GM23338 (cell line): ENCODE data around the gene AJUBA.

Experiments used
- CREB1 ChIP-seq: fragments of 250-450 bp; sonication (Bioruptor Pico); IDR thresholded peaks from 2 replicates; pipeline ENCODE4 v1.5.0; 2020; ENCODE audit warnings: low read depth, mild to moderate bottlenecking, moderate library complexity
- EZH2 ChIP-seq: fragments of 200-600 bp; sonication (generic); IDR thresholded peaks from one replicate; pipeline ENCODE4 v1.8.0; 2017; ENCODE audit warnings: antibody characterized with exemption, mild to moderate bottlenecking, low read depth; ENCODE audit not compliant: unreplicated experiment
- EZH2phosphoT487 ChIP-seq: fragments of 200-600 bp; sonication (generic); IDR thresholded peaks from one replicate; pipeline ENCODE4 v1.8.1; 2018; ENCODE audit warnings: antibody characterized with exemption; ENCODE audit not compliant: unreplicated experiment
- JUNB ChIP-seq: IDR thresholded peaks from one replicate; pipeline ENCODE4 v1.6.1; 2016; ENCODE audit warnings: antibody characterized with exemption; ENCODE audit not compliant: unreplicated experiment
- NANOG ChIP-seq: IDR thresholded peaks from 2 replicates; pipeline ENCODE4 v1.6.1; 2016; ENCODE audit warnings: antibody characterized with exemption, borderline replicate concordance
- POLR2AphosphoS5 ChIP-seq: IDR thresholded peaks from 2 replicates; pipeline ENCODE4 v1.6.1; 2016; ENCODE audit warnings: antibody characterized with exemption, low read depth
- STAT1 ChIP-seq: IDR thresholded peaks from one replicate; pipeline ENCODE4 v1.6.1; 2016; ENCODE audit warnings: antibody characterized with exemption; ENCODE audit not compliant: unreplicated experiment
- ZNF114 ChIP-seq: fragments of 250-450 bp; sonication (Bioruptor Pico); IDR thresholded peaks from 2 replicates; pipeline ENCODE4 v1.5.0; 2020; ENCODE audit warnings: mild to moderate bottlenecking, moderate library complexity
- ZNF331 ChIP-seq: fragments of 250-450 bp; sonication (Bioruptor Pico); IDR thresholded peaks from 2 replicates; pipeline ENCODE4 v1.5.0; 2020; ENCODE audit warnings: low read depth, mild to moderate bottlenecking, moderate library complexity
- TF ChIP-seq, protein P1 (sequence below), 2 experiments: fragments of 200-600 bp in 1 of 2; sonication (generic) in 1 of 2; conservative IDR thresholded peaks; 2 replicates each; pipeline versions ENCODE4 v1.5.1 to v1.6.1; 2016 to 2017; ENCODE audit warnings: antibody characterized with exemption in 2 of 2, low read depth in 2 of 2, mild to moderate bottlenecking in 2 of 2, moderate library complexity in 1 of 2
- TF ChIP-seq, protein P2 (sequence below): IDR thresholded peaks from 2 replicates; pipeline ENCODE4 v1.6.1; 2016; ENCODE audit warnings: antibody characterized with exemption
- TF ChIP-seq, protein P3 (sequence below): IDR thresholded peaks from one replicate; pipeline ENCODE4 v1.6.1; 2018; ENCODE audit warnings: antibody characterized with exemption; ENCODE audit not compliant: unreplicated experiment
- TF ChIP-seq, protein P4 (sequence below): fragments of 250-450 bp; sonication (Bioruptor Pico); IDR thresholded peaks from 2 replicates; pipeline ENCODE4 v1.5.0; 2020; ENCODE audit warnings: mild to moderate bottlenecking, moderate library complexity

DNA sequence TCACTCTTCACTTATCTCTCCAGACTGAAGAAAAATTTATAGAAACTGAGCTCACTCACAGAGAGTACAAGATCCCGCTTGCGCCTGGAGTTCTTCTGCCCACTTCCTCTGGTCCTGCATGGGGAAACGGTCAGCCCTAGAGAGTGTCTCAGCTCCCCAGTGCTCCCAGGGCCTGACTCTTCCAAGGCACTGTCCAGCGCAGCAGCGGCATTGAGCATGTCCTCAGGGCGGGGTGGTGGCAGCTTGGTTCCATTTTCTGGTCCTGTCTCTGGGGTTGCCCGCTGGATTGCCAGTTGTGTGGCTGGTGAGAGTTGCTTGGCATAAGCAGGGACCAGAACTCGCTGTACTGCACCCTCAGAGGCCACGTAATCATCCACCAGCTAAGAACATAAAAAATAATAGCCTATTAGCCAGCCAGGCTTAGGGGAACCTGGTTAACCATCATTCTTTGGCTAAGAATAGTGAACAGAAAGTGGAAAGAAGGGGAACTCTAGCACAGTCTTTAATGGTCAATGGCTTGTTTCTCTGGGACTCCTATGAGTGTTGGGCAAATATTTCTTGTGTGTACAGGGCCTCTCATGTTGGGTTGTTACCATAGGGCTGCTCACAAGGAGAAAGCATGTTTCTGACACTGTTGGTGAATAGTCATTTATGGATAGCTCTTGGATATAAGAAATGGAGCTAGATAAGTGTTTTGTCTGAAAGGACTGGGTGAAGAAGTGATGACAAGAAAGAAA lies 13.7 kb upstream of the AJUBA start:
- TF ChIP-seq EZH2 (no peak), POLR2AphosphoS5 (no peak), JUNB (no peak), EZH2phosphoT487 (no peak), CREB1 (CRISPR knock-in tag) (no peak), NANOG (no peak), STAT1 (no peak), ZNF331 (no peak), ZNF114 (no peak)
- TF ChIP-seq, protein P1, sequence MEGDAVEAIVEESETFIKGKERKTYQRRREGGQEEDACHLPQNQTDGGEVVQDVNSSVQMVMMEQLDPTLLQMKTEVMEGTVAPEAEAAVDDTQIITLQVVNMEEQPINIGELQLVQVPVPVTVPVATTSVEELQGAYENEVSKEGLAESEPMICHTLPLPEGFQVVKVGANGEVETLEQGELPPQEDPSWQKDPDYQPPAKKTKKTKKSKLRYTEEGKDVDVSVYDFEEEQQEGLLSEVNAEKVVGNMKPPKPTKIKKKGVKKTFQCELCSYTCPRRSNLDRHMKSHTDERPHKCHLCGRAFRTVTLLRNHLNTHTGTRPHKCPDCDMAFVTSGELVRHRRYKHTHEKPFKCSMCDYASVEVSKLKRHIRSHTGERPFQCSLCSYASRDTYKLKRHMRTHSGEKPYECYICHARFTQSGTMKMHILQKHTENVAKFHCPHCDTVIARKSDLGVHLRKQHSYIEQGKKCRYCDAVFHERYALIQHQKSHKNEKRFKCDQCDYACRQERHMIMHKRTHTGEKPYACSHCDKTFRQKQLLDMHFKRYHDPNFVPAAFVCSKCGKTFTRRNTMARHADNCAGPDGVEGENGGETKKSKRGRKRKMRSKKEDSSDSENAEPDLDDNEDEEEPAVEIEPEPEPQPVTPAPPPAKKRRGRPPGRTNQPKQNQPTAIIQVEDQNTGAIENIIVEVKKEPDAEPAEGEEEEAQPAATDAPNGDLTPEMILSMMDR (conservative IDR thresholded peaks at IDR 0.05; ENCODE audit: low read depth in 2 of 2): no peak
- TF ChIP-seq, protein P2, sequence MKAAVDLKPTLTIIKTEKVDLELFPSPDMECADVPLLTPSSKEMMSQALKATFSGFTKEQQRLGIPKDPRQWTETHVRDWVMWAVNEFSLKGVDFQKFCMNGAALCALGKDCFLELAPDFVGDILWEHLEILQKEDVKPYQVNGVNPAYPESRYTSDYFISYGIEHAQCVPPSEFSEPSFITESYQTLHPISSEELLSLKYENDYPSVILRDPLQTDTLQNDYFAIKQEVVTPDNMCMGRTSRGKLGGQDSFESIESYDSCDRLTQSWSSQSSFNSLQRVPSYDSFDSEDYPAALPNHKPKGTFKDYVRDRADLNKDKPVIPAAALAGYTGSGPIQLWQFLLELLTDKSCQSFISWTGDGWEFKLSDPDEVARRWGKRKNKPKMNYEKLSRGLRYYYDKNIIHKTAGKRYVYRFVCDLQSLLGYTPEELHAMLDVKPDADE: no peak
- TF ChIP-seq, protein P3, sequence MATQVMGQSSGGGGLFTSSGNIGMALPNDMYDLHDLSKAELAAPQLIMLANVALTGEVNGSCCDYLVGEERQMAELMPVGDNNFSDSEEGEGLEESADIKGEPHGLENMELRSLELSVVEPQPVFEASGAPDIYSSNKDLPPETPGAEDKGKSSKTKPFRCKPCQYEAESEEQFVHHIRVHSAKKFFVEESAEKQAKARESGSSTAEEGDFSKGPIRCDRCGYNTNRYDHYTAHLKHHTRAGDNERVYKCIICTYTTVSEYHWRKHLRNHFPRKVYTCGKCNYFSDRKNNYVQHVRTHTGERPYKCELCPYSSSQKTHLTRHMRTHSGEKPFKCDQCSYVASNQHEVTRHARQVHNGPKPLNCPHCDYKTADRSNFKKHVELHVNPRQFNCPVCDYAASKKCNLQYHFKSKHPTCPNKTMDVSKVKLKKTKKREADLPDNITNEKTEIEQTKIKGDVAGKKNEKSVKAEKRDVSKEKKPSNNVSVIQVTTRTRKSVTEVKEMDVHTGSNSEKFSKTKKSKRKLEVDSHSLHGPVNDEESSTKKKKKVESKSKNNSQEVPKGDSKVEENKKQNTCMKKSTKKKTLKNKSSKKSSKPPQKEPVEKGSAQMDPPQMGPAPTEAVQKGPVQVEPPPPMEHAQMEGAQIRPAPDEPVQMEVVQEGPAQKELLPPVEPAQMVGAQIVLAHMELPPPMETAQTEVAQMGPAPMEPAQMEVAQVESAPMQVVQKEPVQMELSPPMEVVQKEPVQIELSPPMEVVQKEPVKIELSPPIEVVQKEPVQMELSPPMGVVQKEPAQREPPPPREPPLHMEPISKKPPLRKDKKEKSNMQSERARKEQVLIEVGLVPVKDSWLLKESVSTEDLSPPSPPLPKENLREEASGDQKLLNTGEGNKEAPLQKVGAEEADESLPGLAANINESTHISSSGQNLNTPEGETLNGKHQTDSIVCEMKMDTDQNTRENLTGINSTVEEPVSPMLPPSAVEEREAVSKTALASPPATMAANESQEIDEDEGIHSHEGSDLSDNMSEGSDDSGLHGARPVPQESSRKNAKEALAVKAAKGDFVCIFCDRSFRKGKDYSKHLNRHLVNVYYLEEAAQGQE: no peak
- TF ChIP-seq, protein P4, sequence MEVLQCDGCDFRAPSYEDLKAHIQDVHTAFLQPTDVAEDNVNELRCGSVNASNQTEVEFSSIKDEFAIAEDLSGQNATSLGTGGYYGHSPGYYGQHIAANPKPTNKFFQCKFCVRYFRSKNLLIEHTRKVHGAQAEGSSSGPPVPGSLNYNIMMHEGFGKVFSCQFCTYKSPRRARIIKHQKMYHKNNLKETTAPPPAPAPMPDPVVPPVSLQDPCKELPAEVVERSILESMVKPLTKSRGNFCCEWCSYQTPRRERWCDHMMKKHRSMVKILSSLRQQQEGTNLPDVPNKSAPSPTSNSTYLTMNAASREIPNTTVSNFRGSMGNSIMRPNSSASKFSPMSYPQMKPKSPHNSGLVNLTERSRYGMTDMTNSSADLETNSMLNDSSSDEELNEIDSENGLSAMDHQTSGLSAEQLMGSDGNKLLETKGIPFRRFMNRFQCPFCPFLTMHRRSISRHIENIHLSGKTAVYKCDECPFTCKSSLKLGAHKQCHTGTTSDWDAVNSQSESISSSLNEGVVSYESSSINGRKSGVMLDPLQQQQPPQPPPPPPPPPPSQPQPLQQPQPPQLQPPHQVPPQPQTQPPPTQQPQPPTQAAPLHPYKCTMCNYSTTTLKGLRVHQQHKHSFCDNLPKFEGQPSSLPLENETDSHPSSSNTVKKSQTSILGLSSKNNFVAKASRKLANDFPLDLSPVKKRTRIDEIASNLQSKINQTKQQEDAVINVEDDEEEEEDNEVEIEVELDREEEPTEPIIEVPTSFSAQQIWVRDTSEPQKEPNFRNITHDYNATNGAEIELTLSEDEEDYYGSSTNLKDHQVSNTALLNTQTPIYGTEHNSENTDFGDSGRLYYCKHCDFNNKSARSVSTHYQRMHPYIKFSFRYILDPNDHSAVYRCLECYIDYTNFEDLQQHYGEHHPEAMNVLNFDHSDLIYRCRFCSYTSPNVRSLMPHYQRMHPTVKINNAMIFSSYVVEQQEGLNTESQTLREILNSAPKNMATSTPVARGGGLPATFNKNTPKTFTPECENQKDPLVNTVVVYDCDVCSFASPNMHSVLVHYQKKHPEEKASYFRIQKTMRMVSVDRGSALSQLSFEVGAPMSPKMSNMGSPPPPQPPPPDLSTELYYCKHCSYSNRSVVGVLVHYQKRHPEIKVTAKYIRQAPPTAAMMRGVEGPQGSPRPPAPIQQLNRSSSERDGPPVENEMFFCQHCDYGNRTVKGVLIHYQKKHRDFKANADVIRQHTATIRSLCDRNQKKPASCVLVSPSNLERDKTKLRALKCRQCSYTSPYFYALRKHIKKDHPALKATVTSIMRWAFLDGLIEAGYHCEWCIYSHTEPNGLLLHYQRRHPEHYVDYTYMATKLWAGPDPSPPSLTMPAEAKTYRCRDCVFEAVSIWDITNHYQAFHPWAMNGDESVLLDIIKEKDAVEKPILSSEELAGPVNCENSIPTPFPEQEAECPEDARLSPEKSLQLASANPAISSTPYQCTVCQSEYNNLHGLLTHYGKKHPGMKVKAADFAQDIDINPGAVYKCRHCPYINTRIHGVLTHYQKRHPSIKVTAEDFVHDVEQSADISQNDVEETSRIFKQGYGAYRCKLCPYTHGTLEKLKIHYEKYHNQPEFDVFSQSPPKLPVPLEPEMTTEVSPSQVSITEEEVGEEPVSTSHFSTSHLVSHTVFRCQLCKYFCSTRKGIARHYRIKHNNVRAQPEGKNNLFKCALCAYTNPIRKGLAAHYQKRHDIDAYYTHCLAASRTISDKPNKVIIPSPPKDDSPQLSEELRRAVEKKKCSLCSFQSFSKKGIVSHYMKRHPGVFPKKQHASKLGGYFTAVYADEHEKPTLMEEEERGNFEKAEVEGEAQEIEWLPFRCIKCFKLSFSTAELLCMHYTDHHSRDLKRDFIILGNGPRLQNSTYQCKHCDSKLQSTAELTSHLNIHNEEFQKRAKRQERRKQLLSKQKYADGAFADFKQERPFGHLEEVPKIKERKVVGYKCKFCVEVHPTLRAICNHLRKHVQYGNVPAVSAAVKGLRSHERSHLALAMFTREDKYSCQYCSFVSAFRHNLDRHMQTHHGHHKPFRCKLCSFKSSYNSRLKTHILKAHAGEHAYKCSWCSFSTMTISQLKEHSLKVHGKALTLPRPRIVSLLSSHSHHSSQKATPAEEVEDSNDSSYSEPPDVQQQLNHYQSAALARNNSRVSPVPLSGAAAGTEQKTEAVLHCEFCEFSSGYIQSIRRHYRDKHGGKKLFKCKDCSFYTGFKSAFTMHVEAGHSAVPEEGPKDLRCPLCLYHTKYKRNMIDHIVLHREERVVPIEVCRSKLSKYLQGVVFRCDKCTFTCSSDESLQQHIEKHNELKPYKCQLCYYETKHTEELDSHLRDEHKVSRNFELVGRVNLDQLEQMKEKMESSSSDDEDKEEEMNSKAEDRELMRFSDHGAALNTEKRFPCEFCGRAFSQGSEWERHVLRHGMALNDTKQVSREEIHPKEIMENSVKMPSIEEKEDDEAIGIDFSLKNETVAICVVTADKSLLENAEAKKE (CRISPR knock-in tag): no peak
